GM18502 (cell line): Measurements from ENCODE around the gene WDSUB1.

ENCODE experiments used
- ATAC-seq: cut with Tn5 transposase; IDR thresholded peaks from one replicate; pipeline ENCODE4 v1.9.1; 2021; ENCODE audit warnings: mild to moderate bottlenecking; ENCODE audit not compliant: unreplicated experiment, poor library complexity

WDSUB1 gene

GRCh38 chr2:159285929-159286708 lies at the start of gene WDSUB1:
Gene WDSUB1 (minus strand): TSS chr2:159286703. CDS start chr2:159283069, 3,634 bp downstream.
- ATAC-seq: peak; percentile 38

GRCh38 chr2:159326569-159327255 lies 40.2 kb upstream of the WDSUB1 start:
- ATAC-seq: no peak

- ATAC-seq: no peak
Measured at GRCh38 chr2:159322419-159322818, 35.9 kb upstream of the WDSUB1 start.

DNA sequence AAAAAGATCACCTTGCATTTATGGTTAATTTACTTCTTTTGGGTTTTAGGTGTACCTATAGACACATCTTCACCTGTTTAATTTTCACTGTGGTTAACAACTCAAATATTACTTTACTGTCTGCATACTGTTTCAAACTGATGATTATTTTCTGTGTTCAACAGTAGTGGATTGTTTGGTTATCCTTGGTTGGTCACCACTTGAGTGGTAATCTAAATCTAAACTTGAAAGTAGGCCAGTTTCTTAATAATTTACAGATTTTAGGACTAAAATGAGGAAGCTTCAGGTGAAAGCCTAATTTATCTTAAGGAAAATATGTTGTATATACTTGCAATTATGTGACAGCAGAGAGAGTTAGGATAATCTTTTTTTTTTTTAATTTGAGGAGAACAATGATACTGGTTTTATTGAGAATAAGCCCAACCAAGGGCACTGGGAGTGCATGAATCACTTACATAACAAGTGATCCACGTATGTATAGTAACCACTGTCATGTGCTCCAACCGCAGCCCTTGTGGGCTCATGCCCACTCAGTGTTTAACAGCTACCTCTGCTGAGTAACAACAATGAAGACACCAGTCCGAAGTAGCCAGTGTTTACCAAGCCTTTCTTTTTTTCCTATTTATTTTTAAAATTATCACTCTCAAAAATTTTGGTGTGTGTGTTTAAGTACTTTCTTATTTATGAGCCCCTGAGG lies 31.0 kb upstream of the WDSUB1 start:
- ATAC-seq: no peak

DNA sequence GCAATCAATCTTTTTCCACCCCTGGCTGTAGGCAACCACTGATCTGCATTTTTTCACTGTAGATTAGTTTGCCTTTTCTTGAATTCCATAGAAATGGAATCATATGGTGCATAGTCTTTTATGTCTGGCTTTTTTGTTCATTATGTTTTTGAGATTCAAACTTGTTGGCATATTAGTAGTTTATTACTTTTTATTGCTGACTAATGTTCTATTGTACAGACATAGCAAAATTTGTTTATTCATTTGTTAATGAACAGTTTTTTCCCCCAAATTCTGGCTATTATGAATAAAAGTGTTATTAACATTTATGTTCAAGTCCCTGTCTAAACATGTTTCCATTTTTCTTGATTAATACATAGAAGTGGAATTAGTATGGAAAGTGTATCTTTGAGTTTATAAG lies 21.4 kb upstream of the WDSUB1 start:
- ATAC-seq: no peak

DNA sequence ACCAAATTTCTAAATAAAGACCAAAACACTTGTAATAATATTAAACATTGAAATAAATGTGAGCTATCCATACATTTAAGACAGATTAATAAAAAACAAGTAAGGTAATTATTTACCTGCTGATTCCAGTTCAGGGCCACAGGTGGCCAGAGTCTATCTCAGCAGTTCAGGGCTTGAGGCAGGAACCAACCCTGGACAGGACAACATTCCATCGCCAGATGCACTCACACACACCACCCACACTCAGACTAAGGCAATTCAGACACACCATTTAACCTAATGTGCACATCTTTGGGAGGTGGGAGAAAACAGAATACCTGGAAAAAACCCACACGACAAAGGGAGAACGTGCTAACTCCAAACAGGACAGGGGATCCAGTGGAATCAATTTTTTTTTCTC lies 14.1 kb upstream of the WDSUB1 start:
- no peak for ATAC-seq

- no peak for ATAC-seq
Measured at GRCh38 chr2:159298967-159299366, 12.5 kb upstream of the WDSUB1 start.

DNA sequence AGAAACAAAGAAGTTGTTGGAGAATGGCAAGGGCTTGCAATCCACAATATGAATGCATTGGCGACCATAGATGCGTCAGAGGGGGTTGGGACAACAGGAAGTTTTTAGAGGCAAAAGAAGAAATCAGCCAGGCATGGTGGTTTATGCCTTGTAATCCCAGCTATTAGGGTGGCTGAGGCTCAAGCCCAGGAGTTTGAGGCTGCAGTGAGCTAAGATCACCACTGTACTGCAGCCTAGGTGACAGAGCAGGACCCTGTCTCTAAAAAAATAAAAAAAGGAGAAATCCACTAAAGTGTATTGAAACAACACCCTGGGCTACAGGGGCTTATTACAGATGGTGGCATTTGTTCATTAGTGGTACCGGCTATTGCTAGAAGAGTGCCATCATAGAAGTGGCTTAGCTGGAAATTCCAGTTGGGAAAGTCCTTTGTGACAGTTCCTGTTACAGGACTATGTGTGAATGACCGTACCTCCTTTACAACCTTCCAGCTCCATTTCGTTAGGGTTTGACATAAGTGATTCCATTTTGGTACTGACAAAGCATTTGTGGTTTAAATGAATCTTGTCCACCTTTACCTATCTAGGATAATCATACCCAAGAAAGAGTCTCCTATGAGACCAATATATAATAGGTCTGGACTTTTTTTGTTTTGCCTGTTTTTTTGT lies 10.7 kb upstream of the WDSUB1 start:
- ATAC-seq: no peak

DNA sequence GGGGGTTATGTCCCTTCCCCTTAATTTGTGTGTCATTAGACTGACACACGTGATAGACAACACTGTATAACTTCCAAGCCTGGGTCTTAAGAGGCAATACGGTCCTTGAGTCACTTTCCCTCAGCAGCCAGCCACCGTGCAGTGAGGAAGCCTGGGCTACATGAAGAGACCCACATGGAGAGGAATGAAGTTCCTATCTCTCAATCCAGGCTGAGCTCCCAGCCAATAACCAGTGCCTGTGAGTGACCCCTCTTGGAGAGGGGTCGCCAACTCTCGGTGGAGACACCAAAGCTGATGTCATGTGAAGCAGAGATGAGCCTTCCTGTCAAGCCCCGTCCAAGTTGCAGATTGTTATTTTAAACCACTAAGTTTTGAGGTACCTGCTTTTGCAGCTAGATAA lies 5.7 kb upstream of the WDSUB1 start:
- no peak for ATAC-seq

DNA sequence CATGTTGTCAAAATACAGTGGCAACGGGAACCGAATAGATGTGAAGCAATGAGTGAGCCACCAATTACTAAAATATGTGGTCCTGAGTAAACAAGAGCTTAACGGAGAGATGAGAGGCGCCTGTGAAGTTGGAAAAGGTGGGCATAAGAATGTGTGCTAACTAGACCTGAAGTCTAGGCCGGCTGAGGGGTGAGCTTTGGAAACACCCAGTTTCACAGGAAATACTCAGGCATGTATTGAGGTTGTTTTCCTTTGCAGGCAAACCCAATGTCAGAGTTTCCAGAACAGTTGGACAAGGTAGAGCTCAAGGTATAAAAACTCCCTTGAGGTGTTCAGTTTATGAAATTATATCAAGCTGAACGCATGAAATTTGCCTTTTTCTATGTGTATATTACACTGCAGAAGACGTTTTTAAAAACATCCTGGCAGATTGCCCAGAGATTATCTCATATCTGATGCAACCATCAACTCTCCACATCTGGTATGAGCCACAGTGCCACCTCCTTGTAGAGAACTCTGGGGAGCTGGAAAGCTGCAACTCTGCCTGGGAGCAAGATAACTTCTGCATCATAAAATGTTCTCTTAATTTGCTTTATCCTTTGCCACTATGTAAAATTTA lies 3.9 kb upstream of the WDSUB1 start:
- ATAC-seq: peak; percentile 19

DNA sequence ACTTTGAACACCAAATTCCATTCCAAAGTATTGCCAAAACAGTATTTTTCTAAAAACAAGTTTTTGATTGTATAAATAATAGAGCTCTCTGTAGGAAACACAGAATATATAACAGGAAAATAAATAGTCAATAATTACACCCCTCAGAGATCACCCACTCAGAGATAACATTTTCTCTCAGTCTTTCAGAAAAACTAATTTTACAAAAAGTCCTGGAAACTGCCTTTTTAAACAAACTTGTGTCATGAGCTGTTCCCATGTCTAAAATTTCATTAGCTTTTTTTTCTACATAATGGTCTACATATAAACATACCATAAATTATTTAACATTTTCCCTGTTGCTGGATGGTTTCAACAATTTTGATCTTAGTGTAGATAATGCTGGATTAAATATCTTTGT lies 1.2 kb upstream of the WDSUB1 start:
- ATAC-seq: no peak

DNA sequence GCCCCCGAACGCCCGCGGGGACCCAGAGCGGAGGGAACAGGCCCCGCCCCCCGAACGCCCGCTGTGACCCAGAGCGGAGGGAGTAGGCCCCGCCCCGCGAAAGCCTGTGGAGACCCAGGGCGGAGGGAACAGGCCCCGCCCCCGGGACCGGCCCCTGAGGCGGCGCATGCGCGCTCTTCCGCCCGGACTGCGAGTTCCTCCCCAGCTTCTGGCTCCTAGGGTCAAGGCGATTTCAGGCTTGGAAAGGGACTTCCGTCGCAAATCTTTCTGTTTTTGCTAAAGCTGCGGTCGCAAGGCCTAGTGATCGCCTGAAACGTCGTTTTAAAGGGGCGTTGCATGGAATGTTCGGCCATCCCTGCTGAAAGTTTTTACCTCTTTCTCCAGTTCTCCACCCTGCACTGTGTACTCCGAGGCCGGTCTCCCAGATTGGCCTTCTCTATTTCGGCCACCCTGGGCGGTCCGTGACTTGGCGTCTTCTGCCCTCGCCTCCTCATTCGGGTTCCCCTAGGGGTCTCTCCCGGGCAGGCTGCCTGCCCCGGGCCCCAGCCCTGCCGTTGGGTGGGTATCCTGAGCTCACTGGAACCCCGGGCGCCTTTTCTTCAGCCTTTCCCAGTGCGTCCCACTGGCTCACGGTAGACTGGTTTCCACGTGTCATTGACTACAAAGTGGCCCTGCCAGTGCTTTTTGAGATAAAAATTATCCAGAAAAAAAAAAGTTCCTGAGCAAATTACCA lies 372 bp upstream of the WDSUB1 start:
- peak; percentile 90 for ATAC-seq

DNA sequence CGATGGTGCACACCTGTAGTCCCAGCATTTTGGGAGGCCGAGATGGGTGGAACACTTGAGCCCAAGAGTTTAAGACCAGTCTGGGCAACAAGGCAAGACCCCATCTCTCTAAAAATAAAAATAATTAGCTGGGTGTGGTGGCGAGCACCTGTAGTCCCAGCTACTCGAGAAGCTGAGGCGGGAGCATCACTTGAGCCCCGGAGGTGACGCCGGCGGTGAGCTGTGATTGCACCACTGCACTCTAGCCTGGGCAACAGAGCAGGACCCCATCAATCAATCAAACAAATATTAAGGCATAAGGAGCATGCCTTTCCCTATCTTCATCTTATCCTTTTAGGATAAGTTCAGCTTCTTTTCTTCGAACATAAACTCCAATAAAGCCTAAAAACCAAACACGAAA lies 1.1 kb downstream of the WDSUB1 start:
- ATAC-seq: no peak

- ATAC-seq: no peak
Measured at GRCh38 chr2:159283529-159283928, 3.0 kb downstream of the WDSUB1 start.

GRCh38 chr2:159281002-159281401 lies 5.5 kb downstream of the WDSUB1 start:
- ATAC-seq: no peak

GRCh38 chr2:159279700-159280099 lies 6.8 kb downstream of the WDSUB1 start:
- ATAC-seq: no peak

GRCh38 chr2:159275111-159275510 lies 11.4 kb downstream of the WDSUB1 start:
- ATAC-seq: no peak

DNA sequence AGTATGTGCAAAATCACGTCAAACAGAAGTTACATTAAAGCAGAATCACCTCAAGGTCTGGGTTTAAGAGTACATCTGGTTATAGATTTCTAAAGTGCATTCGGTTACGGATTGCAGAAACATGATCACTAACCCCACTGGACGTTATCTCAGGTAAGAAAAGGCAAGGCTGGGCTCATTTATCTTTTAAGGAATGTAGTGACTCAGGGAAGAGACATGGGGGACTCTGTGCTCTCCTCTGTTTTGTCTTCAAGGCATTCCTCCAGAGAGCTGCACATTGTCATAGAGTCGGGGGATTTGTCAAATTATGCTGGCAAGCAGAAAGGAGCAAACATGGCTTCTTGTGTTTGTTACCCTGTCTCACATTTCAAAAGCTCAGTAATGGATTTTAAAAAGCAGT lies 14.3 kb downstream of the WDSUB1 start:
- ATAC-seq: no peak

- no peak for ATAC-seq
Measured at GRCh38 chr2:159270744-159271379, 15.6 kb downstream of the WDSUB1 start.
